Measurements from ENCODE around the gene PRRG2.

Gene PRRG2

DNA sequence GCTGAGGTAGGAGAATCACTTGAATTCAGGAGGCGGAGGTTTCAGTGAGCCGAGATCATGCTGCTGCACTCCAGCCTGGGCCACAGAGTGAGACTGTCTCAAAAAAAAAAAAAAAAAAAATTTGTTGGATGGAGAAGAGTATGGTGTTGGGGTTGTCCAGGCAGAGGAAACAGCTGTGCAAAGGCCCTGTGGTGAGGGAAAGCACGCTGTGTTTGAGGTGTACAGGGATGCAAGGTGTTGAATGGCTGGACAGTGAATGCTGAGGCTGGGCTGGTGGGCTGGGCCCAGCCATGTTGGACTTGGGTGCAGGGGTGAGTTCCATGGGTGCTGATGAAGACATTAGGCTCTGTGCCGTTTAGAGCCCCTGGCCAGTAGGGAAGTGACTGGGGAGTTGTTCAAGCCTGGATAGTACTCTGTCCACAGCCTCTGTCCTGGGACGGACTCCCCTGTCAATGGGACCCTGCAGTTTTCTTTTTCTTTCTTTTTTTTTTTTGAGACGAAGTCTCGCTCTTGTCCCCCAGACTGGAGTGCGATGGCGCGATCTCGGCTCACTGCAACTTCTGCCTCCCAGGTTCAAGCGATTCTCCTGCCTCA lies 28.5 kb downstream of the PRRG2 start:
- Histone ChIP-seq H3K27me3 (replicated peaks; ENCODE audit: control insufficient read depth, insufficient read depth, low read length) (no peaks in the 10 kb centered on the region), H3K4me3 (replicated peaks; ENCODE audit: low read depth, low read length) (no peak overlapping the region), H3K36me3 (ENCODE audit: control insufficient read depth, insufficient read depth, low read length) (peaks cover 13% of the 10 kb centered on the region)
- no peak for DNase-seq (ENCODE audit: extremely low read depth, insufficient read length)
- TF ChIP-seq, protein P1, sequence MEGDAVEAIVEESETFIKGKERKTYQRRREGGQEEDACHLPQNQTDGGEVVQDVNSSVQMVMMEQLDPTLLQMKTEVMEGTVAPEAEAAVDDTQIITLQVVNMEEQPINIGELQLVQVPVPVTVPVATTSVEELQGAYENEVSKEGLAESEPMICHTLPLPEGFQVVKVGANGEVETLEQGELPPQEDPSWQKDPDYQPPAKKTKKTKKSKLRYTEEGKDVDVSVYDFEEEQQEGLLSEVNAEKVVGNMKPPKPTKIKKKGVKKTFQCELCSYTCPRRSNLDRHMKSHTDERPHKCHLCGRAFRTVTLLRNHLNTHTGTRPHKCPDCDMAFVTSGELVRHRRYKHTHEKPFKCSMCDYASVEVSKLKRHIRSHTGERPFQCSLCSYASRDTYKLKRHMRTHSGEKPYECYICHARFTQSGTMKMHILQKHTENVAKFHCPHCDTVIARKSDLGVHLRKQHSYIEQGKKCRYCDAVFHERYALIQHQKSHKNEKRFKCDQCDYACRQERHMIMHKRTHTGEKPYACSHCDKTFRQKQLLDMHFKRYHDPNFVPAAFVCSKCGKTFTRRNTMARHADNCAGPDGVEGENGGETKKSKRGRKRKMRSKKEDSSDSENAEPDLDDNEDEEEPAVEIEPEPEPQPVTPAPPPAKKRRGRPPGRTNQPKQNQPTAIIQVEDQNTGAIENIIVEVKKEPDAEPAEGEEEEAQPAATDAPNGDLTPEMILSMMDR (IDR thresholded peaks at IDR 0.05; ENCODE audit: insufficient read depth, low read length, poor library complexity, severe bottlenecking), result no peak

DNA sequence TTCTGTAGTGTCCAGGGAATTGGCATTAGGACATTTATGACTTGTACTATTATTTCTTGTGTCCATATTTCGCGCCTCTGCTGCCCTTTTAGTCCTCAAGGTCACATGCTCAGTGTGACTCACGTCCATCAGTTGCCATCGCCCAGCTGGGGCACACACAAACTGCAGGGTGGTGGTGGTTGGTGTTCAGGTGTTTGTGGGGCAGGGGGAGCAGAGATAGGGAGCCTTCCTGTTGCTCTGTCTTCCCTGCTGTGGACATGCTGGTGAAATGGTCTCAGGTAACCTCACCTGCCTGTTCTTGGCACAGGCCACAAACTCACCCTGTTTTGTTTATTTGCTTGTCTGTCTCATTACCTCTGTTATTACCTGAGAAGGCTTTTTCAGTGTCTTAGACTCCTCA lies 32.3 kb downstream of the PRRG2 start:
- Histone ChIP-seq H3K36me3 (ENCODE audit: control insufficient read depth, insufficient read depth, low read length) (peaks cover 17% of the 10 kb centered on the region), H3K4me3 (replicated peaks; ENCODE audit: low read depth, low read length) (no peak overlapping the region), H3K27me3 (replicated peaks; ENCODE audit: control insufficient read depth, insufficient read depth, low read length) (no peaks in the 10 kb centered on the region)
- DNase-seq (ENCODE audit: extremely low read depth, insufficient read length), result no peak
- TF ChIP-seq, protein P1 (IDR thresholded peaks at IDR 0.05; ENCODE audit: insufficient read depth, low read length, poor library complexity, severe bottlenecking), result no peak

DNA sequence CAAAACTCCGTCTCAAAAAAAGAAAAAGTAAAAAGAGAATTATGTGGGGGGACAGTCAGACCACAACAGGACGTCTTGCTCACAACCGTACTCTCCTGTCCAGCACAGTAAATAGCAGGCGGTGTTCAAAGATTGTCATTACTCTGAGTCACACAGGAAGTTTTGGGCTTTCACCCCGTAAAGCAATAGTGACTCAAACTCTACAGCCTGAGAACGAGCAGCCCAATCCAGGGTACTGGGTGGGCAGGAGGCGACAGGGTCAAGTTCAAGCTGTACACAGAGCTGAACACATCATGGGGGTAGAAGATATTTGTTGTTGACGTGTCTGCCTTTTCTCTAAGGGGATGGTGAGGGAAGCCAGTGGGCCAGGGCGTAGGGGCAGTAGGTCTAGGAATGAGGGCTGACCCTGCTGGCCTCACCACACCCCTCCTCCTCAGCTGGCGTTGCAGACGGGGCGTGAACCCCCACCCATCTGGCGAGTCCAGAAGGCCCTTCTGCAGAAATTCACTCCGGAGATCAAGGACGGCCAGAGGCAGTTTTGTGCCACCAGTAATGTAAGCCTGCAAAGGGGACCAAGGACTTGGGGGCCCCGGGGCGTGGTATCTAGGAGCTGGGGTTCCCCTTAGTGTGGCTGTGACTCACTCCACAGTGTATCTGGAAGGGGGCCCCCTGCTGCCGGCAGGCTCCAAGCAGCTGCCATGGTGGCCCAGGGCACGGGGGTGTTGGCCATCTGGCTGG lies 33.1 kb downstream of the PRRG2 start:
- no peak for DNase-seq (ENCODE audit: extremely low read depth, insufficient read length)
- H3K27me3 ChIP-seq (replicated peaks; ENCODE audit: control insufficient read depth, insufficient read depth, low read length), result no peaks in the 10 kb centered on the region
- peaks cover 15% of the 10 kb centered on the region for H3K36me3 ChIP-seq (ENCODE audit: control insufficient read depth, insufficient read depth, low read length)
- no peak overlapping the region for H3K4me3 ChIP-seq (replicated peaks; ENCODE audit: low read depth, low read length)
- TF ChIP-seq, protein P1 (IDR thresholded peaks at IDR 0.05; ENCODE audit: insufficient read depth, low read length, poor library complexity, severe bottlenecking), result peak; percentile 27

DNA sequence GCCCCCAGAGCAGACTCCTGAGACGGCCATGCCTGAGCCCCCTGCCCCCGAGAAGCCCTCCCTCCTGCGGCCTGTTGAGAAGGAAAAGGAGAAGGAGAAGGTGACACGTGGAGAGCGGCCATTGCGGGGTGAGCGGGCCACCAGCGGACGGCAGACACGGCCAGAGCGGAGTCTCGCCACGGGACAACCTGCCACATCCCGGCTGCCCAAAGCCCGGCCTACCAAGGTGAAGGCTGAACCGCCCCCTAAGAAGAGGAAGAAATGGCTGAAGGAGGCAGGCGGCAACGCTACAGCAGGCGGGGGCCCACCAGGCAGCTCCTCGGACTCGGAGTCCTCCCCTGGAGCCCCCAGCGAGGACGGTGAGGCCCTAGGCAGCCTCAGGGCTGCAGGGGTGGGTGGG lies 34.7 kb downstream of the PRRG2 start:
- Histone ChIP-seq H3K36me3 (ENCODE audit: control insufficient read depth, insufficient read depth, low read length) (peaks cover 19% of the 10 kb centered on the region), H3K4me3 (replicated peaks; ENCODE audit: low read depth, low read length) (no peak overlapping the region), H3K27me3 (replicated peaks; ENCODE audit: control insufficient read depth, insufficient read depth, low read length) (no peaks in the 10 kb centered on the region)
- TF ChIP-seq, protein P1 (IDR thresholded peaks at IDR 0.05; ENCODE audit: insufficient read depth, low read length, poor library complexity, severe bottlenecking), result no peak
- no peak for DNase-seq (ENCODE audit: extremely low read depth, insufficient read length)

DNA sequence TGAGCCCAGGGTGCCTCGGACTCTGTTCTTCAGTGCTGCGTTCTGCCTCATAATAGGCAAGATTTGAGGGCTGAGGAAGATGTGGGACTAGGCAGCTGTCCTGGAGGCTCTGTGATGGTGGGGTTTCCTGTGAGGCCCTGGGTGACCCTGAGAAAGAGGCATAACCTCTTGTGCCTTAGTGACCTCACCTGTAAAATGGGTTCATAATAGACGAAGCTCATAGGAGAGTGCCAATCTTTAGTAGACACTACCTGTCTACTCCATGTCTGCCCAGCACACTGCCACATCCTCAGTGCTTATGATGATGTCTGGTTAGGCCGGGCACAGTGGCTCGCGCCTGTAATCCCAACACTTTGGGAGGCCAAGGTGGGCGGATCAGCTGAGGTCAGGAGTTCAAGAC lies 35.4 kb downstream of the PRRG2 start:
- DNase-seq (ENCODE audit: extremely low read depth, insufficient read length), result no peak
- no peaks in the 10 kb centered on the region for H3K27me3 ChIP-seq (replicated peaks; ENCODE audit: control insufficient read depth, insufficient read depth, low read length)
- H3K4me3 ChIP-seq (replicated peaks; ENCODE audit: low read depth, low read length), result no peak overlapping the region
- TF ChIP-seq, protein P1 (IDR thresholded peaks at IDR 0.05; ENCODE audit: insufficient read depth, low read length, poor library complexity, severe bottlenecking), result no peak
- peaks cover 18% of the 10 kb centered on the region for H3K36me3 ChIP-seq (ENCODE audit: control insufficient read depth, insufficient read depth, low read length)
